NCI-H146 treated with DMSO at 0.1 percent for 48 hours (cell line): ENCODE data around the gene DOCK9.

Experiments used
- DNase-seq: peaks from one replicate; lab custom pipeline; 2025; ENCODE audit not compliant: unreplicated experiment; lab: John Stamatoyannopoulos, UW

Gene DOCK9, protein sequence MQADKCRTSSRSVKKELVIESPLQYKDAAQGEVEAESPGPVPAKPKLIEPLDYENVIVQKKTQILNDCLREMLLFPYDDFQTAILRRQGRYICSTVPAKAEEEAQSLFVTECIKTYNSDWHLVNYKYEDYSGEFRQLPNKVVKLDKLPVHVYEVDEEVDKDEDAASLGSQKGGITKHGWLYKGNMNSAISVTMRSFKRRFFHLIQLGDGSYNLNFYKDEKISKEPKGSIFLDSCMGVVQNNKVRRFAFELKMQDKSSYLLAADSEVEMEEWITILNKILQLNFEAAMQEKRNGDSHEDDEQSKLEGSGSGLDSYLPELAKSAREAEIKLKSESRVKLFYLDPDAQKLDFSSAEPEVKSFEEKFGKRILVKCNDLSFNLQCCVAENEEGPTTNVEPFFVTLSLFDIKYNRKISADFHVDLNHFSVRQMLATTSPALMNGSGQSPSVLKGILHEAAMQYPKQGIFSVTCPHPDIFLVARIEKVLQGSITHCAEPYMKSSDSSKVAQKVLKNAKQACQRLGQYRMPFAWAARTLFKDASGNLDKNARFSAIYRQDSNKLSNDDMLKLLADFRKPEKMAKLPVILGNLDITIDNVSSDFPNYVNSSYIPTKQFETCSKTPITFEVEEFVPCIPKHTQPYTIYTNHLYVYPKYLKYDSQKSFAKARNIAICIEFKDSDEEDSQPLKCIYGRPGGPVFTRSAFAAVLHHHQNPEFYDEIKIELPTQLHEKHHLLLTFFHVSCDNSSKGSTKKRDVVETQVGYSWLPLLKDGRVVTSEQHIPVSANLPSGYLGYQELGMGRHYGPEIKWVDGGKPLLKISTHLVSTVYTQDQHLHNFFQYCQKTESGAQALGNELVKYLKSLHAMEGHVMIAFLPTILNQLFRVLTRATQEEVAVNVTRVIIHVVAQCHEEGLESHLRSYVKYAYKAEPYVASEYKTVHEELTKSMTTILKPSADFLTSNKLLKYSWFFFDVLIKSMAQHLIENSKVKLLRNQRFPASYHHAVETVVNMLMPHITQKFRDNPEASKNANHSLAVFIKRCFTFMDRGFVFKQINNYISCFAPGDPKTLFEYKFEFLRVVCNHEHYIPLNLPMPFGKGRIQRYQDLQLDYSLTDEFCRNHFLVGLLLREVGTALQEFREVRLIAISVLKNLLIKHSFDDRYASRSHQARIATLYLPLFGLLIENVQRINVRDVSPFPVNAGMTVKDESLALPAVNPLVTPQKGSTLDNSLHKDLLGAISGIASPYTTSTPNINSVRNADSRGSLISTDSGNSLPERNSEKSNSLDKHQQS (N-terminal part only)

DNA sequence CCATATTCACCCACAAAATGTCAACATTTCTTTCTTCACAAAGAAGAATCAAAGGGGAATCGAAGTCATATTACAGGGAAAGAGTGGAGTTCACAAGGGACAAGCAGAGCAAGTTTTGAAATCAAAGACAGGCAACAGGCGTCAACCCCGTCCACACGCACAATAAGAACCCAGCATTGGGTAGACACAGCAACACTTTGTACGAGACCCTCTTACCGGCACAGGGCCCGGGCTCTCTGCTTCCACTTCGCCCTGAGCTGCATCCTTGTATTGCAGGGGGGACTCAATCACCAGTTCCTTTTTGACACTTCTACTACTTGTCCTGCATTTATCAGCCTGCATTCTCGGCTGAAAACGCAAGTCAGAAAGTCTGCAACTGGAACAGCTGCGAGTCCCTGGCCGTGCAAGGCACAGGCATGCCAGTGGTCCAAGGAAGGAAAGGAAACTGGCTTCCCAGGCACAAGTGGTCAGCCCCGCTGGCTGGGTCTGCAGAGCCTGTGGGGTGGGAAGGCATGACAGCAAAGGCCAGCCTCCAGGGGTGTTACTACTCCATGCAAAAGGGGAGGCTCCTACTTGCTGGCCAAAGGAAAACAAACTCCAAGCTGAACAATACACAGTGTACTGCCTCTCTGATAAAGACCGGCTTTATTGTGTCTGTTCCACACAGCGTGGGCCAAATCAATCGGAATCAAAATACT is at the start of gene DOCK9:
TSS of gene DOCK9 (minus strand) at position 497 of the 698 bp plus-strand sequence. CDS start at position 342, 155 bp downstream.
- peak; percentile 80 for DNase-seq

DNA sequence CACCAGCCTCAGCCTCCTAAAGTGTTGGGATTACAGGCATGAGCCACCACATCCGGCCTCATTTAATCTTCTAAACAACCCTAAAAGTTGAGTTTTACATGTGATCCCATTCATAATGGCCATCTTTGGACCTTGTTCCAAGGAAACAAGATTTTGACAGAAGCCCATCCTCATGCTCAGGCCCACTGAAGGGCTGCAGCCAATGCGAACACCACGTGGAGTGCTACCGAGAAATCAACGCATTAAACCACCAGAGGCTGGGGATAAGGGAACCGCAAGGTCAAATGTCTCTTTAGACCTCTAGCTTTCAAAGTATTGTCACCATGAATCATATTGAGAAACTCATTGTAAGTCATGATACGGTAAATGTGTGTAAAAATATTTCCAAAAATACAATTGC is 49.4 kb upstream of the DOCK9 start:
- DNase-seq = no peak

DNA sequence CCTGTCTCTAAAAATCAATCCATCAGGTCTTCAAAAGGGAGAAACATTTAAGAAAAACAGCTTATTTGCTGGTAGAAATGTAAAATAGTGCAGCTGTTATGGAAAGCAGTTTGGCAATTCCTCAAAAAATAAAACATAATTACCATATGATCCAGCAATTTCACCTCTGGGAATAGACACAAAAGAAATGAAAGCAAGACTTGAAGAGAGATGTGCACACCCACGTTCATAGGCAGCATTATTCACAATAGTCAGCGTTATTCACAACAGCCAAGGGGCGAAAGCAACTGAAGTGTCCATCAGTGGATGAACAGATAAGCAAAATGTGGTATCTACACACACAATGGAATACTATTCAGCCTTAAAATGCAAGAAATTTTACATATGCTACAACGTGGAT is 45.1 kb upstream of the DOCK9 start:
- no peak for DNase-seq

DNA sequence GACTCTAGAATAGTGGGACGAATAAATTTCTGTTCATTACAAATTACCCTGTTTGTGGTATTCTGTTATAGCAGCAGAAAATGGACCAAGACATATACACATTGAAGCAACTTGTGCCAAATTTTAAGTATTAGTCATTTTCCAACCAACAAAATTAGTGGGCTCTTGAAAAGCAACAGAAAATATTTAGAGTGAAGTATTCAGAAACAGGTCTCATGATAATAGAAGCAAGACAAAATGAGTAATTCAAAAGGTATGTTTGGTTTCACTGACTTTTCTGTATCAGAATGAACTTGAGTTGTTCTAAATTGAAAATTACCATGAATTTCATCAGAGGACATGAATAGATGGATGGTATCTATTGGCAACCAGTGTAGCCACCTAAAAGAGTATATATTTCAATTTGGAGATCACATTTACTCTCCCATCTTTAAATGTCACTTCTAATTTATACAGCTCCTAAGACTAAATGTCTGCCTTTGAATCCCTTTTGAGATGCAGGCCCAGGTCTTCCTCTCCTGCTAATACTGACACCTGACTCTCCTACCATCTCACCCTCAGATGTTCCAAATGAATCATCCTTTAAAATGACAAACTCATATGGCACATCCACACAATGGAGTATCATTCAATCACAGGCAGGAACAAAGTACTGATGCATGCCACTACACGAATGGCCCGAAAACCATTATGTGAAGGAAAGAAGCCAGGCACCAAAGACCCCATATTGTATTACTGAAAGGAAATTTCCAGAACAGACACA is 40.7 kb upstream of the DOCK9 start:
- DNase-seq = no peak

DNA sequence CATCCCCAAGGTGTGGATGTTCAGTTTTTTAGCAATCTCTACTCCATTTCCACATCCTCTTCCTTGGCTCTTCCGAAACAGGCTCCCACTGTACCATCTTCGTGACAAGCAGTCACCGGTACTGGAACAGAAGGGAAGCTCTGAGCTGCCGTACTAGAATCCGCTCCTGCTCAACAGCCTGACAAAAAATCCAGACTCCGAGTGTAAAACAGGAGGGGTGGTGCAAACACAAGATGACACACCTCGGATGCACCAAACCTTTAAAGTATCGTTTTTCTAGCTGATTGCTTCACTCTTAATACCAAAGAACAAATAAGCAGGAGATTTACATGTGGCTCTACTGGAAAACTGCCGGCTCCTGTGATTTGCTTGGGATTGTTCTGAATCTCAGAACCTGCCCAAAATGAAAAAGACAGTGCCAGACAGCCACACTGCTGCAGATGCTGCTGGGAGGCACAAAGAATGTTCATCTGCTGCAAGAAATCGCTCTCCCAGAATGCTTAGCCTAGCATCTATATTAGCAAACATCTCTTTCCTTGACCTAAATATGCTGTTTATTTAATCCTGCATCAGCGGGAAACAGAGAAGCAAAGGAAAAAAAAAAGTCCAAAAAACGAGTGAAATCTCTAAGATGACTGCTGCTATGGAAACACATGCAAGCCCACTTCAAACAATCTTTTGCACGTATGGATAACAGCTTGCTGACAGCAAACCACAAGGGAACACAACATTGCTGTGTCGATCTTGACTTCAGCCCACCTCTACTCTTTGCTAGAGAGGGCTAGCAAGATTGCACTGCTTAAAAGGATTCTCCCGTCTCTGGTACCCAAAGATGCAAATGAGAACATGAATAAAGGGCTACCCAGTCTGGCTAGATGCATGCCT is 38.0 kb upstream of the DOCK9 start:
- no peak for DNase-seq

DNA sequence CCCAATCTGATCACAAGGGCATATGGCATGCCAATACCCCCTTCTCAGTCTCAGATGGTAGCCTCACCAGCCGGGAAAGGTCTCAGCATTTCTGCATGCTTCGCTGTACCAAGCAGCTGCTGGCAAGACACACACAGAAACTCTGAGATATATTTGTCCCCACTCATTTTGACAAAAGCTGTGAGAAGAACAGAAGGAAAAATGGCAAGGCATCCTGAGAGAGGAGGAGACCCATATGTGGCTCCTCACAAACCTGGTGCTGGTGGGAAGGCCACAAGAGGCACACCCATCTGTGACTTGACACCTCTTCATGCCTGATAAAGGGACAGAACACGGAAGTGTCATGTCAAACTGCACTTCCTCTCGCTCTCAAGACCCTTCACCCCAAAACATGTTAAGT is 36.7 kb upstream of the DOCK9 start:
- DNase-seq = no peak

DNA sequence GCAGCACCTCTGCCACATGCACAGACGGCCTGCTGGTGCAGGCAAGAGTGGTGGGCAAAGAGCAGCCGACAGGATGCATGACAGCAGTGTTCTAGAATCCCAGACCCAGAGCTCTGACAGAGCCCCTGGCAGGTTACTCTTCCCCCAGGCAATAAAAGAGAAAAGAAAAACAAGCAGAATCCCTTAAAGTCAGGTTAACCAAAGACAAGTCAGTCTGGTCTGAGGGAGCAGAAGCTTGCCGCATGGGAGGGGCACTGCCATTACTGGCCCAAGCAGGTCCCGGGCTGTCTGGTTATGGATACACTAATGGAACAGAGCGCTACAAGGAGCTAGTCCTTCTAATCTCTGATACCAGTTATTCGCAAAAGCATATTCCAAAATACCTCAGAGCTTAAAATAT is 36.1 kb upstream of the DOCK9 start:
- DNase-seq = no peak

DNA sequence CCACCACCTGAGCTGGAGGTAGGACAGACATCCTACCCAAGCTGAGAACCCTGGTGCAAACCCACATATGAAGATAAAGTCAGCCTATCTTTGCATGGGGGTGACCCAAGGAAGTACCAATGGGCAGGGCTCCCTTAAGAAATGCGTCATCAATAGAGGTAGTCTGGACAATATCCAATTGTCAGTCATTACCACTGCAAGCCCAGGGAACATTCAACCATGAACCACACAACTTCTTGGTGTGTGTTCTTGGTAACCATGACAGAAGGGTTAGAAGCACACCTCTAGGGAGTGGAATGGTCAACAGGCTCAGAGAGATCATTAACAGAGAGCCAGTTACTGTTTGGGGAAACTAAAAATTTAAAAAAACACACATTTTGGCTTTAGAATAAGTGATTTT is 34.7 kb upstream of the DOCK9 start:
- DNase-seq = no peak

DNA sequence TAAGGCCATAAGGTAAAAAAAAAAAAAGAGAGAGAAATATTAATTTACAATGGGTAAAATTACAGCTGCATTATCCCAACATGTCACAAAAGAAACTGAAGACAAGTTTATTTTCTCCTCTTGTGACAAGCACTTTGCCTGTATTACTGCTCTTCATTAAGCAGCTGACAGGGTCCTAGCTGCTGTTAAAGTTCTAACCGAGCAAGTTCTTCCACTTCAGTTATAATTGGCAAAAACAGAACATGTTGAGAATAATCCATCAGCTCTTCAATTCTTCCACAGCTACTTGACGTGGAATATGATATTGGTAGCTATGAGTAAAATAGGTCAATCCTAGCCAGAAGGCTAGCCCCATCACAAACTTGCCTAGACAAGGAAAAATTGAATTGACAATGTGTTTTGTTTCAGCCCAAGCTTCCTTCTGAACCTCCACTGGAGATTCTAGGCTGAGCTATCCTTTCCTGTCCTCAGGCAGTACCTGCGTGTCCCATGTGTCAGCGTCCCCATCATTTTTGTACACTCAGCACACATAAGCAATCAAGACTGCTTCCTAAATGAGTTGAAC is 32.2 kb upstream of the DOCK9 start:
- no peak for DNase-seq

DNA sequence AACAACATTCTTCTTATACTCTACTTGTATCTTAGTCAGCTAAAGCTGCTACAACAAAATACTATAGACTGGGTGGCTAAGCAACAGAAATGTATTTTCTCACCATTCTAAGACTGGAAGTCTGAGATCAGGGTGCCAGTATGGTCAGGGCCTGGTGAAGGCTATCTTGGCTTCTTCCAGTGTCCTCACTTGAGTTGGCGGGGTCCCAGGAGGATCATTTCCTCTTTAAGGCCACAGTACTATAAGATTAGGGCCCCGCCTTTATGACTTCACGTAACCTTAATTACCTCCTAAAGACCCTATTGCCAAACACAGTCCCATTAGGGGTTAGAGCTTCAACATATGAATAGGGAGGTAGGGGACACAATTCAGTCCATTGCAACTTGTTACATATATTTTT is 30.7 kb upstream of the DOCK9 start:
- no peak for DNase-seq

DNA sequence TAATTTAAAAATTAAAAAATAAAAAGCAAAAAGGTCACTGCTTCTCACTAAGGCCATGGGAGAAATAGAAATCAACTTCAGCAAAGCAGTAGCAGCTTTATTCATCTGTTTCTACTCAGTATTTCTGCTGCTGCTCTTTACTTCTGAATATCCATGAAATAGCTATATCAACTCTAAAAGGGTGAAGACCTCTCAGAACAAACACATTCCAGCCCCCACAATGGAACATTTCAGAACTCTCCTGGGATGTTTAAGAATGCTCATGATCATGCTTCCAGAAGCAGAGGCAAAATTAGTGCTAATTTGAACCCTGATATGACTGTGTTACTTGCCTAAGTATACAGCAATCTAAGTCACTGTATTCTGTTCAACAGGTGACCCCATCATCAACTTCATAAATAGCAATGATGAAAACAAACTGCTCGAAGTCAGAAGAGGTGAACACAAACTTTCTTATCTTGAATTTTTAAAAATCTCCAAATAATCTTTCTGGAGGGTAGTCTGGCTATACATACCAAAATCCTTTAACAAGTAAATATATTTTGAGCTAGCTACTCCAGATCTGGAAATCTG is 29.6 kb upstream of the DOCK9 start:
- DNase-seq = no peak

DNA sequence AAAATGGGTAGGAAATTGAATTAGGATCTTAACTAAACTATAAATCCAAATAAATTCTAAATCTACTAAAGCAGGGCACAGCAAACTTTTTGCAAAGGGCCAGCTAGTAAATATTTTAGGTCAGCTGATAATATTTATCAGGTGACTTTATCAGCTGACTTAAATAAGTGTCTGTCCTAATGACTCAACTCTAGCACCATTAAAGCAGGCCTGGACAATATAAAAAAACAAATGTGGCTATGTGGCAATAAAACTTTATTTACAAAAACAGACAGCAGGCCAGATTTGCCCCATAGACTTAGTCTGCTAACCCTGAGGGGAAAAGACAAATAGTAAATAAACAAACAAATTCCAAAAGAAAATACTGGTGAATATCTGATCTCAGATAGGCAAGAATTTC is 27.7 kb upstream of the DOCK9 start:
- DNase-seq = no peak

DNA sequence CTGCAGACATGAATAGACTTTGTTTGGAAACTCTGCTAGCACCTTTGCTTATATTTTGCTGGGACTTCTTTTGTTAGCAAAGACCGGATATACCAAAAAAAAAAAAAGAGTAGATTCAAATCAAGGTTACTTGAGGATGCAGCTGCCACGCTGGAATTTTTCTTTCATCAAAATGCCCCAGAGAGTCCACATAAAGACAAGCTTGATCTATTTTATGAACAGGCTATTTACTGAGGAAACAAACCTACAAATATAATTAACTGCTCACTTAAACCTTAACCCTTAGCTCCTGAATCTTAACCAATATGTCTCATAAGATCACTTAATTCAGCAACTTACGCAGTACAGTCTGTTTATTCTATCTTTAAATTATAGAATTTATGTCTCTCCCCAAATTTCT is 27.1 kb upstream of the DOCK9 start:
- DNase-seq = no peak

DNA sequence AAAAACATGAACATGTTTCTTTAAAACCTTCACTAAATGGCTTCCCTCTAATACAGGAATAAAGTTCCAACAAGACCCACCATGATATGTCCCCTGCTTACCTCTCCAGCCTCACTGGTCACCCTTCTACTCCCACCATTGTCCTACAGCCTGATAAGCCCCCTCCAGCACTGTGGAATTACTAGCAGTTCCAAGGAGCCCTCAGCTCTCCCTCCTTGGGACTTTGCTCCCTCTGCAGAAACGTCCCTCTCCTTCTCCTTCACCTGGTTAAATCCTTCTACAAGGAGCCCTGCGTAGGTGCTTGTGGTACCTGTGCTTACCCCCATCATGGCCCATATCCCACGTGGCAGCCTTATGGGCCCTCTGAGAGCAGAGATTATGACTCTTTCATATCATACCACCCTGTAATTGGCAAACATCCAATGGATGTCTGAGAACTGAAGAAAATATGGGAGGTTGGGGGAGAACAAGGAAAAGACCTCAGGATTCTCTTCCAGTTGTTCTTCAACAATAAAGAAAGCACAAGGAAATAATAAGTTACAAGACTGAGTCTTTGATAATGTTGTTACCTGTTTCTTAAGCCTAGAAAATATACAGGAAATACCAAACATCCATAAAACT is 26.1 kb upstream of the DOCK9 start:
- DNase-seq = no peak

DNA sequence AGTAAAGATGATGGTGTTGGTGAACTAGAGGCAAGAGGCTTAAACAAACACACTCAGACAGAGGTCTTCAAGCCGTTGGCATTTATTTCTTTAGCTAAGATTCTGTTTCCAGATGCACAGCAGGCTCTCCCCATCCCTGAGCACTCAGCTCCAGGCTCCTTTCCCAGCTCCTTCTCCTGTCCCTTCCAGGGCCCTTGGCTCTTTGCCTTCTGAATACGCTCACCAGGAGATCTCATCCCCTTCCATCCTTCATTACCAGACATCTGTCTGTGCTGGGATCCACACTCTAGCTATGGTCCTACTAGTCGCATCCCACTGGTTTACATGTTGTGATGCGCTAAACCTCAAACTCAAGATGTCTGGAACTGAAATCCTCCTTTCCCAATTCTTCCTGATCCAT is 25.3 kb upstream of the DOCK9 start:
- no peak for DNase-seq

DNA sequence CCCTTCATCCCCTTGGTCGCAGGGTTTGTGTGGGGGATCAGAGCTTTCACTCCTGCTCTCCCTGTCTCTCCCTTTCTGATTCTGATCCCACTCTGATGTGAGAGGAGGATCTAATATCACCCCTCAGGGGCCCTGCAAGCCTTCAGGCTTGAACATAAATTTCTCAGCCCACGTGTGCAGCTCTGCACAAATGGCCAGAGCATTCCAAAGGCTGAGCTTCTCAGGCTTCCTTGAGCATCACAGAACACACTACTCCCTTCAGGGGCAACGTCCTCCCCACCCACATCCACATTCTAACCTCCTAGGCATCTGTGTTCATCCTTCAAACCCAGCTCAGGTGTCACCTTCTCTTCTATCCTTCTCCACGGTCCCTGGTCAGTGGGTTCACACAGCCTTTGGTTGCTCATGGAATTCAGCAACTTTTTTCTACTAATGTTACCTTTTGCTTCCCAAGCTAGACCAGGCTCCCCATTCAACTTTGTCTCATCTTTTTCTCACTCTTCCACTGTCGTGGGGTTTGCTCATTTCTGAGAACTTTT is 24.4 kb upstream of the DOCK9 start:
- DNase-seq = no peak

DNA sequence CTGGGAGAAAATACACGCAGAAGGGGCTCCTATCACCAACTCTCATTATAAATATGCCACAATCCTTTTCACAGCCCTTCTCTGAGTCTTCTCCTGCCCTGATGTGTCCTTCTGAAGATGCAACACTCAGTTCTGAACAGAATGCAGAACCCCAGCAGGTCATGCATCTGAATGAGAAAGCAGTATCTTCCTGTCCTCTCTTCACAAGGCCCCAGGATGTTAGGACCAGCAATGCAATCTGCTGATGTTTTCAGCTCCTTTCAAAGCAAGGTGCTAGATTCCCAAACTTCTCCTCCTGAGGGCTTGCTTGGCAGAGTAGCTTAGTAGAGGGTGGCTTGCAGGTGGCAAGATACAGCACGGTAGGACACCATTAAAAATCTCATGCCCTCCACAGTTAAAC is 22.3 kb upstream of the DOCK9 start:
- DNase-seq = no peak

DNA sequence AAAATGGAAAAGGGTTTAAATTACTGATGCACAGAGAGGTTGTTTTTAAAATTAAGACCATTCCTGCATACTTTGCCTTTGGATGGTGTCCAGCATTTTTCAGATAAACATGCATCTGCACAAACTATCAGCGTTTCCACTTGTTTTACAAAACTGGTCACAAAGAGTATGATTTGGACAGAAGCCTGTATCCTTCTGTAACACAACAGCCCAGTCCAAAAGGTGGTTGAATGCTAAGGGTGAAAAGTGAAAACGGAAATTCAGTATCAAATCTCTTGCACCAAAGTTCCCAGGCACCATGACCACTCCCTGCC is 21.7 kb upstream of the DOCK9 start:
- no peak for DNase-seq
